ENCODE measurements around the gene PRRT4.

Gene PRRT4

DNA sequence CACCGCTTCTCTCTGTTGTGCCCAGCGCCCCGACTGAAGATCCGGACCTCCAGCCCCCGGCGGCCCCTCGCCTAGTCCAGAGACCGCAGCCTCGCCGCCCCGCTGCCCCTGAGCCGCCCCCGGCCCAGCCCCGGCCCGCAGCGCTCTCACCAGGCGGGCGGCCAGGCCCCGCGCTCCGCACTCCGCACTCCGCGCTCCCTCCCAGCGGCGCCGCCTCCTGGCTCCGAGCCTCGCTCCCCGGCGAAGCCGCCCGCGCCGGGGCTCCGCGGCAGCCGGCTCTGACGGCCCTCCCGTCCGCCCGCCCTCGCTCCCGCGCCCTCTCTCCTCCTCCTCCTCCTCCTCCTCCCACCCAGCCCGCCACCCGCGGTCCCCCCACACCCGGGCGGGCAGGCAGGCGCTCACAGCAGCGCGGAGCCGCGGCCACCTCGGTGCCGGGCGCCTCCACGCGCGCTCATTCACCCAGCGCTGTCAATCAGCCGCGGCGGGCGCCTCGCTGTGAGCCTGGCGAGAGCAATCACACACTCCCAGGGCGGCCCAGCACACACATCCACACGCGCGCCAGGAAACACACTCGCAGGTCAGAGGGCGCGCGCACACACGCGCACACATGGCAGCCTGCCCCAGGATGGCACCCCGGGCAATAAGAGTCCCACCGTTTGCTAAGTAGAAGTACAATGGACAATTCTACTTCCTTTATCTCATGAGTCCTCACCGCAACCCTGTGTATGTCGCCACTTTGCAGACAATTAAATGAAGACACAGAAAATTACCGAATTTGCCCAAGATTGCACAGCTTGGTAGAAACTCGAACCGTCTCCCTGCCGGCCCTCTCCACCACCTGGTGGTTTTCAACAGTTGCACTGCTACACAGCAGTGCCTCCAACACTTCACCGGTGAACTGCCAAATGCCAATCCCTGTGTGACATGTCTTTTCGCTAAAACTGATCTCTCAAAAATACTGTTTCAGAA, at the start of gene PRRT4:
TSS of gene PRRT4 (minus strand) at position 280 of the 969 bp plus-strand sequence.
- H3K27ac ChIP-seq (ENCODE audit: low read length), result no peak within 1 kb of the TSS
- H3K9ac ChIP-seq (ENCODE audit: low read length in 2 of 2), result peak within 1 kb of the TSS in 1 of 2 donors; percentile 34
- no peaks in the 10 kb centered on the region for H3K36me3 ChIP-seq (ENCODE audit: control insufficient read depth in 2 of 2, insufficient read depth in 2 of 2, low read length in 2 of 2)
- H3K4me1 ChIP-seq (ENCODE audit: control insufficient read depth, insufficient read depth, low read length), result peaks cover 15% of the 10 kb centered on the region
- peak within 1 kb of the TSS; percentile 70 to 76 for H3K4me3 ChIP-seq (ENCODE audit: low read length in 2 of 2)
- H3K27me3 ChIP-seq (ENCODE audit: control insufficient read depth in 1 of 2, insufficient read depth in 2 of 2, low read length in 2 of 2), result peaks cover 8 to 10% of the 10 kb centered on the region in 2 donors
- no peaks in the 10 kb centered on the region for H3K9me3 ChIP-seq (ENCODE audit: control insufficient read depth in 2 of 2, low read length in 2 of 2)

DNA sequence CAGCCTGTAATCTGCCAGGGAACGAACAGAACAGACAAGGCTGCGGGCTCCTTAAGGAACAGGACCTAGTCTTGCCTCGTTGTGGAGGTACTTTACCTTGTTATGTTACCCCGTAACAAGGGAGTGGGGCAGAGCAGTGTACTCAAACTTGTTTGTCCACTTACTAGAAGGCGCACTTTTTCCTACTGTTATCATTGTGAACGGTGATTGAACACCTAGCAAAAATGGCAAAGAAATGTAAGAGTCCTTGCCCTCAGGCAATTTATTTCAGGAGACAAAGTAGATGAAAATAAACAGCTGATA, 48.9 kb upstream of the PRRT4 start:
- Histone ChIP-seq H3K27me3 (ENCODE audit: control insufficient read depth in 1 of 2, insufficient read depth in 2 of 2, low read length in 2 of 2) (no peaks in the 10 kb centered on the region), H3K4me1 (ENCODE audit: control insufficient read depth, insufficient read depth, low read length) (peaks cover 27% of the 10 kb centered on the region), H3K36me3 (ENCODE audit: control insufficient read depth in 2 of 2, insufficient read depth in 2 of 2, low read length in 2 of 2) (no peaks in the 10 kb centered on the region), H3K9me3 (ENCODE audit: control insufficient read depth in 2 of 2, low read length in 2 of 2) (no peaks in the 10 kb centered on the region), H3K4me3 (ENCODE audit: low read length in 2 of 2) (peak overlapping the region; percentile 87 to 95), H3K27ac (ENCODE audit: low read length) (peak overlapping the region; percentile 92), H3K9ac (ENCODE audit: low read length in 2 of 2) (peak overlapping the region; percentile 72 to 96)

DNA sequence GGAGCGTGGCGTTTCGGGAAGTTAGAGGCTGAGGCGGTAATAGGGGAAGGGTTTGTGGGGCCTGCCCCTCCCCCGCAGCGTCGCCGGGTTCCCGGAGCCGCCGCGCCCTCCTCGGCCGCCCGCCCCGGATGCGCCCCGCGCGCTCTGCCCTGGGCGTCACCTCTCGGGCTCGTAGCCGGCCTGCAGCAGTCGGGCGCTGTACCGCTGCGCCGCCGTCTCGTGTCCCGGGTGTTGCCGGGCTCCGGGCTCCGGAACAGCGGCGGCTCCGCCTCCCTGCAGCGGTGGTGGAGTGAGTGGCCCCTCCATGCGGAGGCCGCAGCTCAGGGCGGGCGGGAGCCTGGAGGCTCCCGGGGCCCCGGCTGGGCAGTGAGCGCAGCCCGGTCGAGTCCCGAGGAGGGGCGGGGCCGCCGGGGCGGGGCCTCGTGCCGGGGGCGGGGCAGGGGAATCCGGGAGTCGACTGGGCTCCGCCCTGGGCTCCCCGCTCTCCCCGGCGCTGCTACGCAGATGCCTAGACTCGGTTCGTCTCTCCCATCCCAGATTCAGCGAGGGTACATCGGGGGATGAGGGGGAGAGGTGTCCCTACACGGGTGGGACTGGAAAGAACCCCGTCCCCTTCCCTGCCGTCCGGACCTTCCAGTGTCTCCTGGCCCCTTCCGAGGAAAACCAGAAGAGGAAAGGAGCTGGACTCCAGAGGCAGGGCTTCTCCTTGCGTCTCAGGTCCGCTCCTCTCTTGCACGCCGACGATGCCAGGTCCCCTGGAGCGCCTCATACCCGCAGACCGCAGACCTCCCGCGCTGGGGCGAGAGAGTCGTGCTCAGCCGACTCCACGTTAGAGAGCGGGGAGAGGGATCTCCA, 48.3 kb upstream of the PRRT4 start, which contains the start of gene IMPDH1:
TSS of gene IMPDH1 (minus strand) at position 387 of the 855 bp plus-strand sequence. CDS start at position 306, 81 bp downstream.
- Histone ChIP-seq H3K9me3 (ENCODE audit: control insufficient read depth in 2 of 2, low read length in 2 of 2) (no peaks in the 10 kb centered on the region), H3K9ac (ENCODE audit: low read length in 2 of 2) (peak within 1 kb of the TSS; percentile 72 to 96), H3K36me3 (ENCODE audit: control insufficient read depth in 2 of 2, insufficient read depth in 2 of 2, low read length in 2 of 2) (no peaks in the 10 kb centered on the region), H3K4me1 (ENCODE audit: control insufficient read depth, insufficient read depth, low read length) (peaks cover 33% of the 10 kb centered on the region), H3K4me3 (ENCODE audit: low read length in 2 of 2) (peak within 1 kb of the TSS; percentile 87 to 95), H3K27me3 (ENCODE audit: control insufficient read depth in 1 of 2, insufficient read depth in 2 of 2, low read length in 2 of 2) (no peaks in the 10 kb centered on the region), H3K27ac (ENCODE audit: low read length) (peak within 1 kb of the TSS; percentile 92)

DNA sequence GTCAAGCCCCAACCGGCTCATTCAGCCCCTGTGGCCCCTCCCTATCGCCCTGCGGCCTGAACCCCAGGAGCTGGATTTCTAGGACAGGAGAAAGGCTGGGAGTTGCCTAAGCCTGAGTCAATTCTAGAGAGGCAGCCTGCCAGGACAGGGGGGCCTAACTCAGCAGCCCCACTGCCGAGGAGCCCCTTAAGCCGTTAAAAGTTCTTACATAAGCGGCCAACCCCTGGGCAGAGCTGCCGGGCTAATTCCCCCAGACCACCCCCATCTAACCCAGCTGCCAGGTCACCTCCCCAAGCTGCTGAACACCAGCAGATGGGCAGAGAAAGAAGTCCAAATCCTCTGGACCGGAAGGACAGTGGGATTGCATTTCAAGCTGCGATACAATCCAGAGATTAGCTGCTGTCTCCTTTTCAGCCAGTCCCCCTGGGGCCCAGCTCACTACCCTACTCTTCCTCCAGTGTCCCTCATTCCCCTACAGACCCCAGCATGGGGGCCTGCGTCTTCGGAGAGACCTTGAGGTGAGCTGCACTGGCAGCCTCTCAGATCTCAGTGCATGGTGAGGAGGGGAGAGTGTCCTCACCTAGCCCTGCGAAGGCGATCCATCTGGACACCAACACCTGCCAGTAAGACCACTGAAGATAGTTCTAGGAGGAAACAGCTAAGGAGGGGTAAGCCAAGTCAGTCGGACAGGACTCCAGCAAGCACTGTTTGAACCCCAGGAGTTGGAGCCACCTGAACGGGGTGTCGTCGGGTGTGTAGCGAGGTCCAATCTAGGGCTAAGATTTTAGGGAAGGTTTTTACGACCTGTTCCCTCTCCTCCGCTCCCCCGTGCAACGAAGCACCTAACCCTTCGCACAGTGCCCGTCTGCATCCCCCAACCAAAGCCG, 47.5 kb upstream of the PRRT4 start:
- Histone ChIP-seq H3K36me3 (ENCODE audit: control insufficient read depth in 2 of 2, insufficient read depth in 2 of 2, low read length in 2 of 2) (no peaks in the 10 kb centered on the region), H3K4me3 (ENCODE audit: low read length in 2 of 2) (peak overlapping the region; percentile 87 to 95), H3K27ac (ENCODE audit: low read length) (peak overlapping the region; percentile 92), H3K9me3 (ENCODE audit: control insufficient read depth in 2 of 2, low read length in 2 of 2) (no peaks in the 10 kb centered on the region), H3K27me3 (ENCODE audit: control insufficient read depth in 1 of 2, insufficient read depth in 2 of 2, low read length in 2 of 2) (no peaks in the 10 kb centered on the region), H3K9ac (ENCODE audit: low read length in 2 of 2) (peak overlapping the region; percentile 72 to 80), H3K4me1 (ENCODE audit: control insufficient read depth, insufficient read depth, low read length) (peaks cover 41% of the 10 kb centered on the region)

DNA sequence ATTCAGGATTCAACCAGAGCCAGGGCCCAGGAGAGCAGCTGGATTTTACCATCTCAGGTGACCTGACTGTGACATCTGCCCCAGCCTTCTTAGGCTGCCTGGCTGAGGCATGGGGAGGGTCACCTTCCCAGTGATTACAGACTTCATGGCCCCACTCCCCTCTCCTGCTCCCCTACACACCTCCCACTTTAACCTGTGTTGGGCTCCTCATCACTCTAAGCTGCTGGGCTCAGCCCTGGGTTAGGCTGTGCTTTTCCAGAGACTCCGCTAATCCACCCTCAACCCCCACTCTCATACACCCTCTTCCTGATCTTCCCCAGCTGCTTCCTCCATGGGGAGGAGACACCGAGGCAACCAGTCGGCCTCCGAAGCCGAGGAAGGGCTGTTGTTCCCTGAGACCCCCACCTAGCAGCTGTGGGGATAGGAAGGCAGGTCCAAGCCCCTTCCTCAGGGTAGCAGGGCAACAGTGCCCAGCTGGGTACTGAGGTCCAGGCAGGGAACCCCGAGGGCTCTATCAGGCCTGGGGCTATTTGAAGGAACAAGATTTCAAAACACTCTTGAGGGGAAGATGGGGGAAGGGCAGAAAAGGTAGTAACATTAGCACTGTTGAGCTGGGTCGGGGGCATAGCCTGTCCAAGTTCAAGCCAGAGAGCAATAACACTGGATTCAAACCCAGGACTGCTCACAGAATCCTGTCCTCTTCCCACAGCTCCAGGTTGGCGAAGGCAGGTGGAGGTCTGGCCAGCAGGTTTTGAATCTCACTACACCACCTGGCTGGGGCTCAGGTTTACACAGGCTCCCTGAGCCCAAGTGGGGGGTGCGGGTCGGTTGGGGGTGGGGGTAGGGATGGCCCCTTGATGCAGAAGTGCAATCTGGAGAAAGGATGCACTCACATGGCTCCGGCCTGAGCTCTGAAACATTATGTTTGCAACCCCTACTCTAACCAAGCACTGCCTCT, 46.5 kb upstream of the PRRT4 start:
- Histone ChIP-seq H3K4me1 (ENCODE audit: control insufficient read depth, insufficient read depth, low read length) (peaks cover 41% of the 10 kb centered on the region), H3K9me3 (ENCODE audit: control insufficient read depth in 2 of 2, low read length in 2 of 2) (no peaks in the 10 kb centered on the region), H3K36me3 (ENCODE audit: control insufficient read depth in 2 of 2, insufficient read depth in 2 of 2, low read length in 2 of 2) (peaks cover 0 to 2% of the 10 kb centered on the region in 2 donors), H3K4me3 (ENCODE audit: low read length in 2 of 2) (peak overlapping the region in 1 of 2 donors; percentile 95), H3K27me3 (ENCODE audit: control insufficient read depth in 1 of 2, insufficient read depth in 2 of 2, low read length in 2 of 2) (no peaks in the 10 kb centered on the region), H3K9ac (ENCODE audit: low read length in 2 of 2) (no peak overlapping the region), H3K27ac (ENCODE audit: low read length) (peak overlapping the region; percentile 92)

DNA sequence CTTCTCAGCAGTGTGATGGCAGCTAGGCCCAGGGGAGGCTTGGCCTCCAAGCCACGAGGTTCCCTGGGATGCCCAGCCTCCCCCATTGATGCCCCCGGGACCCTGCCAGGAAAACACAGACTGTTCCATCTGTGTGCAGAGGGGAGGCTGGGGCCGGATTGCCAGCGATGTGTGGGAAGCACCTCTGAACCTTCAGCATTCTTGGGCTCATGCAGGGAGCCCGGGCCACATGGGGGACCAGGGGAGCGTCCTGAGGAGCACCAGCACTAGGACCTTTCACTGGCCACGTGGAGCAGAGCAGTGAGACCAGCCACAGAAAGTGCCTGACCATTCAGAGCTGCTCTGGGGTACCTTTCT, 45.7 kb upstream of the PRRT4 start:
- Histone ChIP-seq H3K4me3 (ENCODE audit: low read length in 2 of 2) (no peak overlapping the region), H3K9ac (ENCODE audit: low read length in 2 of 2) (no peak overlapping the region), H3K27me3 (ENCODE audit: control insufficient read depth in 1 of 2, insufficient read depth in 2 of 2, low read length in 2 of 2) (no peaks in the 10 kb centered on the region), H3K4me1 (ENCODE audit: control insufficient read depth, insufficient read depth, low read length) (peaks cover 41% of the 10 kb centered on the region), H3K36me3 (ENCODE audit: control insufficient read depth in 2 of 2, insufficient read depth in 2 of 2, low read length in 2 of 2) (peaks cover 0 to 2% of the 10 kb centered on the region in 2 donors), H3K9me3 (ENCODE audit: control insufficient read depth in 2 of 2, low read length in 2 of 2) (no peaks in the 10 kb centered on the region), H3K27ac (ENCODE audit: low read length) (peak overlapping the region; percentile 41)

DNA sequence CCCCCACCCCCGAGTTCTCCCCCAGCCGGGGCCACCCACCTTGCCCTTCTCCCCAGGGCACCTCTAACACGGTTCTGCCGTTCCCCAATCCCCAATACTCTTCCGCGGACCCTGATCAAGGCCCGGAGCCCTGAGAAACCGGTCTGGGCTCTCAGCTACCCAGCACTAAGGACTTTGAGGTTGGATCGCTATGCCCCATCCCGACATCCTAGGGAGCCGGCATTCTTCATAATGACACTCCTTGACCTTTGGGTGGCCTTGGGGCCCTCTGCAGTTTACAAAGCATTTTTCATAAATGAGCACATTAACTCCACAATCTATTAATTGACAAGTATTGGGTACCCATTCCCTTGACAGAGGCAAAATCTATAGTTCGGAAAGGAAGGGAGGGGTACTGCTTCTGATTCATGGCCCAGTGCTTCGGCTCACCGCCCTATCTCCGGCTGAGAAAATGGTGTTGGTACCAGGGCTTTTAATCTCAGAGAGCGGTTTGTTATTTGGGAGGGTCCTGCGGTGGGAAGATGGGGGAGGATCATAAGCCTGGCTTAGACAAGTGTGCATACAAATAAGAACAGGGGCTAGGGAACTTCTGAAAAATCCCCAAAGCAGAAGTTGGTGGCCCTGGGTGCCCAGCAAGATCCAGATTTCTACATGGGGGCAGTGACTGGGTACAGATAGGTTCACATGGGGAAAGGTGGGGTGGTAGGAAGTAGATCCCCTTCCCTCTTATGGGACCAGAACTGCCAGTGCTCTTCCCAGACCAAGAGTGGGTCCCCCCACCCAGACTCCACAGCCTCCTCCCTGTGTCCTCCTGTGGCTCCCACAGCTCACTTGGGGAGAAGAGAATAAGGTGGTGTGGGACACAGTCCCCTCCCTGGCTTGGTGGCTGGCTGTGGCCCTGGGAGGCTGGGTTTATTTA, 45.1 kb upstream of the PRRT4 start:
- peaks cover 41% of the 10 kb centered on the region for H3K4me1 ChIP-seq (ENCODE audit: control insufficient read depth, insufficient read depth, low read length)
- peak overlapping the region; percentile 41 for H3K27ac ChIP-seq (ENCODE audit: low read length)

DNA sequence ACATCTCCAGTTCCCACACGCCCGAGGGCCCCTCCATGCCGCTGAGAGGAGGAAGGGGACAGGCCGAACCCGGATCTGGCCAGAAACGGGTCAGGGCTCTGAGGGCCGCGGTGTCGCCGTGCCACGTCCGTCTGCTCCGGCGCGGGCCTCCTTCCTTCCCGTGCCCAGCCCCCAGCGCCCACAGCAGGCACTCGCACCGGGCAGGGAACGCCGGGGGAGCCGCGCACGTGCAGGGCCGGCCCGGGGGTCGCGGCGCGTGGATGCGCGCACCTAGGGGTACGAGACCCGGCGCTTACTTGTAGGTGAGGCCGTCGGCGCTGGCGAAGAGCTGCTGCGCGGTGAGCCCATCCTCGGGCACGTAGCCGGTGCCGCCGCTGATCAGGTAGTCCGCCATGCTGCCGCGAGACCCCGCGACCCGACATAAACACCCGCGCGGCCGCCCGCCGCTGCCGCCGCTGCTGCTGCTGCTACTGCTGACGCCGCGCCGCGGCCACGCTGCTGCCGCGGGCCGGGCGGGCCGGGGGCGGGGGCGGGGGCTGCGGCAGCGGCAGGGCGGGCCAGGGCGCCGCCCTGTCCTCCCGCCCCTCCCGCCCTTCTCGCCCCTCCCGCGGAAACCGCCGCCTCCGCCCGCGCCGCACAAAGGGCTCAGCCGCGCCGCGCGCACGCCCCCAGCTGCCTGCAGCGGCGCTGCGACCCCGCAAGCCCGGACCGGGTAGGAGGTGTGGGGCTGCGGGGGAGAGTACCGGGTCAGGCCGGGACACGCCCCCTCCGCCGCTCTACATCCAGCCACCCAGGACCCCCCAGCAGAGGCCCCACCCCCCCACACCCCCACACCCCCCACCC, 44.2 kb upstream of the PRRT4 start:
- Histone ChIP-seq H3K4me3 (ENCODE audit: low read length in 2 of 2) (peak overlapping the region; percentile 47 to 76), H3K27me3 (ENCODE audit: control insufficient read depth in 1 of 2, insufficient read depth in 2 of 2, low read length in 2 of 2) (no peaks in the 10 kb centered on the region), H3K9me3 (ENCODE audit: control insufficient read depth in 2 of 2, low read length in 2 of 2) (no peaks in the 10 kb centered on the region), H3K9ac (ENCODE audit: low read length in 2 of 2) (peak overlapping the region; percentile 32 to 76), H3K4me1 (ENCODE audit: control insufficient read depth, insufficient read depth, low read length) (peaks cover 41% of the 10 kb centered on the region), H3K36me3 (ENCODE audit: control insufficient read depth in 2 of 2, insufficient read depth in 2 of 2, low read length in 2 of 2) (peaks cover 3 to 6% of the 10 kb centered on the region in 2 donors), H3K27ac (ENCODE audit: low read length) (no peak overlapping the region)

More for the DNA sequence above, 45.1 kb upstream of the PRRT4 start:
- Histone ChIP-seq H3K36me3 (ENCODE audit: control insufficient read depth in 2 of 2, insufficient read depth in 2 of 2, low read length in 2 of 2) (peaks cover 0 to 2% of the 10 kb centered on the region in 2 donors), H3K9ac (ENCODE audit: low read length in 2 of 2) (peak overlapping the region in 1 of 2 donors; percentile 38), H3K27me3 (ENCODE audit: control insufficient read depth in 1 of 2, insufficient read depth in 2 of 2, low read length in 2 of 2) (no peaks in the 10 kb centered on the region), H3K9me3 (ENCODE audit: control insufficient read depth in 2 of 2, low read length in 2 of 2) (no peaks in the 10 kb centered on the region), H3K4me3 (ENCODE audit: low read length in 2 of 2) (peak overlapping the region in 1 of 2 donors; percentile 44)

All from stomach smooth muscle (tissue), 2 donors.